HG02943 (cell line): Measurements from ENCODE around the gene MYO1G.
A peak's percentile ranks its signal among the peaks of the same experiment; 100 is the strongest.
"Not testable (repeated sequence)": the region's sequence is repeated elsewhere in the genome, so short reads cannot be mapped to it uniquely, and the experiment has no call there.

ENCODE experiments used
- ATAC-seq: cut with Tn5 transposase; IDR thresholded peaks from one replicate; pipeline ENCODE4 v1.9.1; 2021; ENCODE audit warnings: mild to moderate bottlenecking, low read depth, moderate library complexity; ENCODE audit not compliant: unreplicated experiment

Gene MYO1G

DNA sequence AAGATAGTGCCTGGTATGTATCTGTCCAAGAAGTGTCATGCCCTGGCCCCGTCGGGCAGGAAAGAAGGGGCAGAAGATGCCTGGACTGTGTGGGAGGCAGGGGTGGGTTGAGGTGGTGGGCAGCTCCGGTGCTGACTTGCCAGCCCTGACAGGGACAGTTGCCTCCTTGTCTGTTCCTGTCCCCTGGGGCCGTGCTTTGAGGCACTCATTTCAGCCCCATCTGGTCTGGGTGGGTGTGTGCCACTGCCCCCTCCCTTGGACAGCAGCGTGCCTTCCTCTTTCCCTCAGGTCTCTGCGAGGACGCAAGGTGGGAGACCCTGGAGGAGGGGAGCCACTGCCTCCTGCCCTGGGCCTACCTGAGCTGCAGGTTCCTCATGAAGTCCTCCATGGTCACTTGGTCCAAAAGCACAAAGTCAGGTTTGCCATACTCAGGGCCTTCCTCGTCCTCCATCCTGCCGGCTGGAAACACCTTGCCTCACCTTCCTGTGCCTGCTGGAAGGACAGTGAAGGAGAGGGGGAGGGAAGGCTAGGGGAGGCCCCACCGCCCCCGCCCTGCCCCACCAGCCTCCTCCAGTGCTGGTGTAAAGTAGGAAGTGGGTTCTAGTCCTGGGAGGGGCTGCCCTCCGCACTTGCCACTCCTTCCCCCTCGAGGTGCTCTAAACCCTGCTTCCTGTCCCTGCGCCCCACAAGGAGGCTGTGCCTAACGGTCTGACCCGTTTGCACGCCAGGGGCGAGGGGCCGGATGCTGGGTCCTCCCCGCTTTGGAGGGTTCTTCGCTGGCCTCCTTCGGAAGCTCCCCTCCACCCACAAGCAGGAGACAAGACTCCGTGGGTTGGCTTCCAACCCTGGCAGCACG, at the start of gene MYO1G:
TSS of gene MYO1G (minus strand) at position 505 of the 856 bp plus-strand sequence. CDS start at position 451, 54 bp downstream.
- ATAC-seq: peak; percentile 55

DNA sequence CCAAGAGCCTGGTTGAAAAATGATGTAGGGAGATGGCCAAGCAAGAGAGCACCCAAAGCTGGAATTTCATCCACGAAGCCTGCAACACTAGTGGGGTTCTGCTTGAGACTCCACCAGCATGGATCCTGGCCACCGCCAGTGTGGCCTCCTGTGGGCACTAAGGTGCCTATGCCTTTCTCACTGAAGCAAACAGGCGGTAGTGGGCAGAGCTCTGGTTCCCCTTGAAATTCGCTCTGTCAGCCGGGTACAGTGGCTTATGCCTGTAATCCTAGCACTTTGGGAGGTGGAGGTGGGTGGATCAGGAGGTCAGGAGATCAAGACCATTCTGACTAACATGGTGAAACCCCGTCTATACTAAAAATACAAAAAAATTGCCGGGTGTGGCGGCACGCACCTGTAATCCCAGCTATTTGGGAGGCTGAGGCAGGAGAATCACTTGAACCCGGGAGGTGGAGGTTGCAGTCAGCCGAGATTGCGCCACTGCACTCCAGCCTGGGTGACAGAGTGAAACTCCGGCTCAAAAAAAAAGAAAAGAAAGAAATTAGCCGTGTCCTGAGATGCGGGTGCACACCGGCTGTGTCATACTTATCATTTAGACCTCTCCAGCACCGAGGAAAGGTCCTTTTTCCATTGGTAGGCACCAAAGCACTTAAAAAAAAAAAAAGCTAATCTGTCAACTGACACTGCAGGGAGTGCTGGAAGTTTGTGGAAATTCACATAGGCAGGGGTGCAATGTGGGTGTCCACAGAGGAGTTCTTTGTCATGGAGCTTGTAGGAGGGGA, 49.5 kb upstream of the MYO1G start:
- ATAC-seq: no peak

DNA sequence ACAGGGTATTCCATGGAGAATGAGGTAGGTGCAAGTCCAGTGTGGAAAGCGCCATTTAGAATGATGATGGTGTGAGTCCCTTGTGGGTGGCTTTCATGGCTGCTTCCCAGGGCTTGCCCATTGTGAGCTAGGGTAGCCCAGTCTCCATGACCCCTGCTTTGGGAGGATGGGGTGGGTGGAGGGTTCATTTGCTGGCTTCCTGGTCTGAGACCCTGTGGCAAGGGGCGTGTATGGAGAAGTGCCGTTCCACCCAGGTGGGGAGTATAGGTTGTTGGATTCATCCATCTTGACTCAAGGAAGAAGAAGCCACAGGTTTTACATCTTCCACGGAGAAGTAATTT, 48.9 kb upstream of the MYO1G start:
- ATAC-seq: peak; percentile 16

DNA sequence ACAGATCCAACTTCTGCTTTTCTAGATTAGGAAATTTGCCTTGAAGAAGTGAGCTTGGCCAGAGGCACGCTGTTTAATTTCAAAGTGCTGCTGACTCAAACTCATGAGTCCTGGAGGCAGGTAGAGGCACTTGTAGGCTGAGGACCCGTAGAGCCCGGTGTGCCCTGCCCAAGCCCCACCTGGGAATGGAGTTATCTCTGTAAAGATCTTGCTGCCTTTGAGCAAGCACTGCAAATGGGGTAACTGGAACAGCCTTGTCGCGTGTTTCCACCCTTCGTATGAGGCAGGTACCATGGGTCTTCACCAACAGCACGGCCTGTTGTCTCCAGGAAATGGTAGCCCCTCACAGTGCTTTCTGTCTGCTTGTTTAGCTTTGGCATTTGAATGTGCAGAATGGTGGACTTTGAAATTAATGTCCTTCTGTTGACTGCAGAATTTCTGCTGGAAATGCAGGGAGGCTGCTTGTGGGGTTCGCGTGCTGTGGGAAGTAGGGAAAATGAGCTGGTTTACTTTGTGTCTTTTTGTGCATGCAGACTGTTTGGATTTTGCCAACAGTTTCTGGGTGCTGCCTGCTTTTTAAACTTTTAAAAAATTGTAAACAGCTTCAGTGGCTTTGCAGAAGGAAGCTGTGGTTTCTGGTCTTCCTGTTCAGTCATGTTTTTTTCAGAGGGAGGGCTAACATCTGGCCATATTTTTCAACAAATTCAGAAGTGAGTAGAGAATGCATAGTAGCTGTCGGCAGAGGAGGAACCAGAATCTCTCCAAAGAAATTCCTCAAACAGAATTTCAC, 48.4 kb upstream of the MYO1G start:
- peak; percentile 53 for ATAC-seq

DNA sequence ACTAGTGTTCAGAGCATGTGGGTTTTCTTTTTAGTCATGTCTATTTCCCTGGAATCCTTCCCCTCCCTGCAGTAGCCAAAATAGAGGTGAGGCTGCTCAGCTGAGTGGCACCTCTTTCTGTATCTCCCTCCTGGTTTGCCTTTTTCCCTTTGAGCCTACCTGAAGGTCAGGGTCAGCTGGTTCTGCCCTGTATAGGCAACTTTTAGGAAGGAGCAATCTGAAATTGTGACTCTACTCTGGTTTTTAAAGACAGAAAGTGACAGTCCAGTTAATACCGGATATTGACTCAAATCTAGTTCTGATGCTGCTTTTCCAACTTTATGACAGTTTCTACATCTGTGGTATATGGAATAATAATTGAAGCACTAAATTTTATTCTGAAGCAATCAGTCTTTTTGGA, 47.2 kb upstream of the MYO1G start:
- no peak for ATAC-seq

DNA sequence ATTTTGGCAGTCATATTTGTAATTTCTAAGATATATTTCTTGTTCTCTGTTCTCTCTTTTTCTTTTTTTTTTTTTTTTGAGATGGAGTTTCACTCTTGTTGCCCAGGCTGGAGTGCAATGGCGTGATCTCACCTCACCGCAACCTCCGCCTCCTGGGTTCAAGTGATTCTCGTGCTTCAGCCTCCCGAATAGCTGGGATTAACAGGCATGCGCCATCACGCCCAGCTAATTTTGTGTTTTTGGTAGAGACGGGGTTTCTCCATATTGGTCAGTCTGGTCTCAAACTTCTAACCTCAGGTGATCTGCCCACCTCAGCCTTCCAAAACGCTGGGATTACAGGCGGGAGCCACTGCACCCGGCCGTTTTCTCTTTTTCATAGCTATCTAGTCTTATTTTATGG, 46.7 kb upstream of the MYO1G start:
- ATAC-seq: not testable (repeated sequence)

DNA sequence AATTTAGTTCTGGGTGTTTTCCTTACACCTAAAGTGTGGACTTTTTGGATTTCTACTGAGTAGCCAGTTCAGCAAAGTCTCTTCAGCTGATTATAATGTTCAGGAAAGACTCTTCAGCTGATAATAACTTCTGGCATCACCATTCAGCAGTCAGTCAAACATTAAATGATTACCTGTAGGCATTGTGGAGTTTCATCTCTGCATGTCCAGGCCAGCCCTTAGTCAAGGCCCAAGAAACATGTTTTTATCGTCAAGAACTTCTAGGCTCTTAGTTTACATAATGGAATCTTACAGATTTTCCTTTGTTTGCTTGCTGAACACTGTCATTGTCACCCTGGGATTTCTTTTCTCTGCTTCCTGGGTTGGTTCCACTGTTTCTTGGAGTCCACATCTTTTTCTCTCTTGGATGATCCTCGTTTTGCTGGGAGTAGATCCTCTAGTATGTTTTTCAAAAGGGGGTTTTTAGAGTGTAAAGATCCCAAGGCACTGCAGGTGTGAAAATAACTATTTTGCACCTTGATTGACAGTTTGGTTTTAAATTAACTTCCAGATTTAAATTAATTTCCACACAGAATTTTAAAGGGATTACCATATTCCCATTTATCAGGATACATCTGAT, 45.4 kb upstream of the MYO1G start:
- ATAC-seq: no peak

DNA sequence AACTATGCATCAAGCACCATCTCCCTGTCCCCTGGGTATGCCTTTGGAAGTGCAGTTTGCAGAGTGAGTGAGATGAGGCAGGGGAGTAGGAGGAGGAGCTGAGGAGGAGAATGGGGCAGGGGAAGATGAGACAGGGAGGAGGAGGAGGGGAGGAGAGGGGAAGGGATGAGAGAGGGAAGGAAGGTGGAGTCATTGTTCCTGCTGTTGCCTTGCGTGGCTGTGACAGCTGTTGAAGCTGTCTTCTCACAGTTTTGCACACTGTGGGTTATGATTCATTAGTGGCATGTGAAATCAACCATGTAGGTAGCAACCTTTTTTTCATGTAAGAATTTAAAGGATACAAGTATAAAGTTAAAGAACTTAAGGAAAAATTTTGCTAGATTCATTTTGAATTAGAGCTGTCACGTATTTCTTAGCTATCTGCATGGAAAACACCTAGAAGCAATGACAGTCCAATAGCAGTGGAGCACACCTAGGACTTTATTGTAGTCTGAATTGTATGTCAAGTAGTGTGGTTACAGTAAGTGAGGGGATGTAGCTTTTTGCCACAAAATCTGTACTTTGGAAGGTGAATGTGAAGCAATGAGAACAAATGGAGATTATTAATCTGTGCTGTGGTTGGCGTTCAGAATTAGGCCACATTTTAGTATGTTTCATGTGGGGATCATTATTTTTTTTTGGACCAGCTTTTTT, 42.9 kb upstream of the MYO1G start:
- ATAC-seq: no peak

DNA sequence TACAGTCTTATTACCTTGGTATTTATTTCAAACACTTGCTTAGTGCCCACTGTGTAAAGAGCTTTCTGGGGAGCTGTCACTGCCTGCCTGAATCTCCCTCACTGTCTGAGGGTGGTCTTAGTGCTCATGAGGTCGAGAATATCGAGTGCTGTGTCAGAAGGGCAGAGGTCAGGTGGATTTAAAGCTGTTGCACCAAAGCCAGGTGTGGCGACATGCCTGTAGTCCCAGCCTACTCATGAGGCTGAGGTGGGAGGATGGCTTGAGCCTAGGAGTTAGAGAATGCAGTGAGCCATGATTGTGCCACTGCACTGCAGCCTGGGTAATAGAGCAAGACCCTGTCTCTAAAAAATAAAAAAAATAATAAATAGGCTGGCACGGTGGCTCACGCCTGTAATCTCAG, 42.1 kb upstream of the MYO1G start:
- no peak for ATAC-seq

DNA sequence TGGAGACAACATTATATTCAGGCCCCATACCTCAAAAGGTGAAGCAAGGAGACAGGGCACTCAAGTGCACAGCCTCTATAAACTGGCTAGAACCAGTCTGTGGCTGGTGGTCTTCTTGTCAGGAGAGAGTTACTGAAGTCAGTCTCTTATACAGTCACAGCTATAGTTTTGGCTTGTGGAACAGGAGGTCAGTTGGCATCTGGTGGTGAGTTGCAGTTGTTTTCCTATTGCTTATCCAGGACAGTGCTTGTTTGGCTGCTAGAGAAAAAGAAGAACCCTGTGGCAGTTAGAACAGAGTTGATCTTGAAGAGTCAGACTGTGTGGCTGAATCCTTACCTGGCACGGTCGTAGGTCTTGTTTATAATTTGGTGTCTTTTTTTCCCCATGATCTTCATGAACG, 38.4 kb upstream of the MYO1G start:
- ATAC-seq: no peak

DNA sequence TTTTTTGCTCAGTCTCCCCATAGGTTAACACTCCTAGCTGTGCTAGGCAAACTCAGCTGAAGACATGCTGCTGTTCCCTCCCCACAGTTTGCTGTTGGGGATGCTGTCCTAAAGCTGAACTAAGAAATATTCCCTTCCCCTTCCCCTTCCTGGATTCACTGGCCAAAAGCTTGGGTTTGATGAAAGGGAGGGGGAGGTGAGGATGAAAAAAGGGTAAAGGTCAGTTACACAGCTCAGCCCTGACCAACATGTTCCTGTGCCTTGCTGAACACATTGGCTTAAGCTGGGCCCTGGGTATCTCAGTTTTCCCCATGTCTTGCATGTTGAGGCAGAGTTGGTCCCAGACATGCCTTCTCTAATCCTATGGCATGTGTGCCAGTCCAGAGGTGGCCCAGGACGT, 36.5 kb upstream of the MYO1G start:
- ATAC-seq: no peak

DNA sequence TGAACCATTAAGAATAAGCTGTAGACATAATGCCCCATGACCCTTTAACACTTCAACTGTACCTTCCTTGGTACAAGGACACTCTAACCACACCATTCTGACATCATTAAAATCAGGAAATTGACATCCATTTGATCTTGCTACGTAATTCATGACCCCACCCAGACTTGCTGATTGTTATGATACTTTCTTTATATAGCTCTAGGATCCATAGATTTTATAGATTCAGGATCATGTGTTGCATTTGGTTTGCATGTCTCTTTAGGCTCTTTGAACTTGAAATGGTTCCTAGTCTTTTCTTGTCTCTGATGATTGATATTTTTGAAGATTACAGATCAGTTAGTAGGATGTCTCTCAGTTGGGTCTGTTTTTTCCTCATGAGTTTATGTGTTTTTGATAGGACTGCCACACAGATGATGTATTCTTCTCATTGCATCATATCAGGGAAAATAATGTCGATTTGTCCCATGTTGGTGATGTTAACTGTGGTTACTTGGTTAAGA, 34.7 kb upstream of the MYO1G start:
- ATAC-seq: no peak

DNA sequence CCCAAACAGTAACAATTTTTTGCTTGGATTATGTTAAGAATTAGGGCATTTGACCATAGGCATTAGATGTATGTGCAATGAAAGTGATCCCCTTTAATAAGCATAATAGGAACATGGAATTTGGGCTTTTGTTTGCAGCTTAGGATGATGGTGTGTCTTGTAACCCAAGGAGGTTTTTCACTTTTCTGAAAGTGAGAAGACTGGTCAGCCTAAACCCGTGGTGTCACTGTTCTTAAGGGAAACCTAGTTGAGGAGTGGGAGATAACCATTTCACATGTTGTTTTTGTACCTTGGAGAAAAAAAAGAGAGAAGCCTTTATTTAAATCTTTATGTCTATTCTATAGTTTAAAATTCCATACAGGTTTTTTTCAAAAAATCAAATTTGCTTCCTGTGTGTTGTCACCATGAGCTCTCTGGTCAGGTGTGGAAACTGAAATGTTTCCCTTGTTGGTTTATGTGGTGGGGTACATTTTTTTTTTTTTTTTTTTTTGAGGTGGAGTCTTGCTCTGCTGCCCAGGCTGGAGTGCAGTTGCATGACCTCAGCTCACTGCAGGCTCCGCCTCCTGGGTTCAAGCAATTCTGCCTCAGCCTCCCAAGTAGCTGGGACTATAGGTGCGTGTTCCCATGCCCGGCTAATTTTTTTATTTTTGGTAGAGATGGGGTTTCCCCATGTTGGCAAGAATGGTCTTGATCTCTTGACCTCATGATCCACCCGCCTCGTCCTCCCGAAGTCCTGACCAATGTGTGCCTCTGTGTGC, 28.9 kb upstream of the MYO1G start:
- peak; percentile 71 for ATAC-seq

DNA sequence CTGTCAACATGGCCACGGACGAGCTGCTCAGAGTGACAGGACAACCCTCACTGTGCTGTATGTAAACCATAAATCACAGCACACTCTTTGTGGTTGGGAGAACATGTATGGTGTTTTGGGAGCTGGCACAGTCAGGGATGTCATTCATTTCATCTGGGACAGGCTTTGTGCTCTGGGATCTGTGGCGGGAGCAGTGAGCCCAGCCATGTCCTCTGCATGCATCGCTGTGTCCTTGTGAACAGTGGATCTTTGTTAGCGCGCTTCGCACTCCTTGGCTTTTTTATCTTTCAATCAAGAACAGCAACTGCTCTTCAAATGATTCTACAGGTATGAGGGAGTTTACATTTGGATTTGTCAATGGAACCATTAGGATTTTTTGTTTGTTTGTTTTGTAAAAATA, 28.3 kb upstream of the MYO1G start:
- ATAC-seq: no peak

DNA sequence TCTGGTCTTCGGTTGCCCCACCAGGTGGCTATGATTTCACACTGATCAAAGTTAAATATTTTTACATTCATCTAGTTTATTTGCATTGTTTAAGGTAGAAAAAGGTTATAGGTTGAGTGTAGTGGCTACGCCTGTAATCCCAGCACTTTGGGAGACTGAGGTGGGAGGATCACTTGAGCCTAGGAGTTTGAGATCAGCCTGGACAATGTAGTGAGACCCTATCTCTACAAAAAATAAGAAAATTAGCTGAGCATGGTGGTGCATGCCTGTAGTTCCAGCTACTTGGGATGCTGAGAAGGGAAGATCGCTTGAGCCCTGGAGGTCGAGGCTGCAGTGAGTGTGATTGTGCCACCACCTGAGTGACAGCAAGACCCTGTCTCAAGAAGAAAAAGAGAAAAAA, 25.0 kb upstream of the MYO1G start:
- ATAC-seq: no peak

DNA sequence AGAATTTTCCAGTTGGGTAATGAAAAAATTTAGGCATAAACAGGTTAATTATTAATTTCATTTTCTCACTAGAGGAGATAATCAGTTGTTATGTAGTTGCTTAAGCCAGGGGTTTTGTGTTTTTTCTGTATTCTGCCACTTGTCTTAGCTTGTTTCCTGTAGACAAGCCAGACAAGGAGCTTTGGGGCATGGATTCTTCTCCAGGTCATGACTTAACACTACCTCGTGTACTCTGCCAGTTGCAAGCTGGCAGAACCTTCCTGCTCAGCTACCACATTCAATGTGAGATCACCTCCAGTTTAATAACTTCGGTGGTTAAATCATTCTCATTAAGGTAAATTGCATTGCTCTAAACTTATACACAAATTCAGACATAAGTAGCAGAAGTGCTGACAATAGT, 23.0 kb upstream of the MYO1G start:
- ATAC-seq: no peak

DNA sequence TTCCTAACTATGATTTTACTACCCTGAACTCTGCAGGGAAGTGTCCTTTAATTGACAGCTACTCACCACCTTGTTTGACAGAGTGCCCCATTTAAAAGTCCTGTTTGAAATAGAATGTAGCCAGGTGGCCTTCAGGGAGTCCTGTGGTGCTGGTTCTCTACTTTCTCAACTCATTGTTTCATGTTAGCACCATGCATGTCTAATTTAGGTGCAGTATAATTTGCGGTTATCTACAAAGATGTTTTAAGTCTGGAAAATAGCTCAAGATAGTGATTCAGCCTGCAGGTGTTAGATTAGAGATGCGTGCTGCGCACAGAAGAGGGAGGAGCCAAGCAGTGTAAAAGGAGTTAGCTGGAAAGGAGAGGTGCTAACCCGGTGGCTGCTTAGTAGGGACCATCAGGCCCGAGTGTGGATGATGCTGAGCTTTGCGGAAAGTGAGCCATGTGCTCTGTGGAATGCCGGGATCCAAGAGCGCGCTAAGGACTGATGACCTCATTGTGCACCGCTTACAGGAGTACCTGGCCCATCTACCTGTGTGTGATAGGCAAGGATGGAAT, 22.4 kb upstream of the MYO1G start:
- no peak for ATAC-seq

DNA sequence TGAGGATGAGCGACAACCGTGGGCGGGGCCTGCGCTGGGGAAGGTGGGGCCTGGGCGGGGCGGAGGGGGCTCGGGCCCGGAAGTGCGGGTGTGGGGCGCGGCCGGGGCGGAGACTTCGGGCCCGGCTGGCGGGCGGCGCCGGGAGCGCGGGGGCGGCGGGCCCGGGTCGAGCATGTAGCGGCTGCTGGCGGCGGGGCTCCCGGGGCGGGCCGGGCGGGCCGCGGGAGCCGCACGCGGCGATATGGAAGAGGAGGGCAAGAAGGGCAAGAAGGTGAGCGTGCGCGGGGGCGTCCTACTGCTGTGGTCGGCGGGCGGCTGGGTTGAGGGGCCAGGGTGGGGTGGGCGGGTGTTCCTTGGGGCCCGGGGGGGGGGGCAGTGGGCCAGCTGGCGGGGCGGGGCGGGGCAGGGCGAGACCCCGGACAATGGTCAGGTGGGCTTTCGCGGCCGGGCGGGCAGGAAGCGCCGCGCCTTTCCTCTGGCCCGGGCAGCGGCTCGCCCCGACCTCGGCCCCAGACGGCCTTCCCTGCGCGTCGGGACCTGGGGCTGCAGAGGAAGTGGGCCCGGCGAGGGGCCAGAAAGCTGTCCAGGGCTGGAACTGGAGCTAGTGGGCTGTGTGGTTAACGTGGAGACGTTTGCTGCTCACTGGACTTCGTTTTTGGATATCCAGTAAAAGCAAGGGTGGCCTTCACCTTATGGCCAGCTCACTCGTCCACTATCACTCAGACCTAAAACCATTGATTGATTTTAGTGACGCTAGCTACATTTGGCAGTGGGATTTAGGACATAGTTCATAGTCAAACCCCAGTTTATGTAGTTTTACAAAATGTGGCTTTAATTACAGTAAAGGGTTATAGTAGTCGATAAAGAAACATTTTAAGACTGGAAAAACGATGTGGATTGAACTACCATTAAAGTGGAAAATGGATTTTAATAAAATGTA, 21.5 kb upstream of the MYO1G start, which contains the start of gene CCM2:
TSS of gene CCM2 (plus strand) at position 109 of the 940 bp plus-strand sequence. CDS start at position 242, 133 bp downstream.
- peak; percentile 8 for ATAC-seq
